Glutamatergic neuron (in vitro differentiated cells): Measurements from ENCODE around the gene GRIP2. TPM values are rescaled to one million over a fixed set of nuclear protein-coding genes. Genes with fewer than 3 reads are reported as not detected.

ENCODE experiments used
- DNase-seq: peaks from one replicate; pipeline ENCODE4 v3.0.0; 2022
- H3K27ac Mint-ChIP-seq: one replicate; pipeline ENCODE4 v1.8.0; 2020; ENCODE audit warnings: mild to moderate bottlenecking, mixed read lengths, inconsistent platforms; ENCODE audit not compliant: unreplicated experiment
- H3K27me3 Mint-ChIP-seq: one replicate; pipeline ENCODE4 v1.8.0; 2020; ENCODE audit warnings: mild to moderate bottlenecking, moderate library complexity, mixed read lengths, inconsistent platforms; ENCODE audit not compliant: unreplicated experiment
- H3K36me3 Mint-ChIP-seq: one replicate; pipeline ENCODE4 v1.8.0; 2020; ENCODE audit warnings: mild to moderate bottlenecking, mixed read lengths, inconsistent platforms; ENCODE audit not compliant: unreplicated experiment
- H3K4me1 Mint-ChIP-seq: one replicate; pipeline ENCODE4 v1.8.0; 2020; ENCODE audit warnings: mild to moderate bottlenecking, low read depth, mixed read lengths, inconsistent platforms; ENCODE audit not compliant: unreplicated experiment
- H3K4me3 Mint-ChIP-seq: one replicate; pipeline ENCODE4 v1.8.0; 2020; ENCODE audit warnings: mild to moderate bottlenecking, mixed read lengths, inconsistent platforms; ENCODE audit not compliant: unreplicated experiment
- H3K9me3 Mint-ChIP-seq: one replicate; pipeline ENCODE4 v1.8.0; 2020; ENCODE audit warnings: mild to moderate bottlenecking, moderate library complexity, mixed read lengths, inconsistent platforms; ENCODE audit not compliant: unreplicated experiment
- total RNA-seq: library from RNA; stranded (reverse); fragmentation: NEBNext Ultra II Directional; extraction: Animal tissue kit (Norgen Biotek cat#: 25700); gene quantifications from one replicate; pipeline ENCODE4 v1.2.1, GENCODE V29; 2021; ENCODE audit not compliant: unreplicated experiment
- TF ChIP-seq, protein P1 (sequence below): fragments of 200-600 bp; sonication (generic); IDR thresholded peaks from one replicate; pipeline ENCODE4 v1.5.0; 2021; ENCODE audit not compliant: partially characterized antibody, unreplicated experiment

The GRIP2 gene
- total RNA-seq, 1 donor from 2014 or later: 0.34 TPM

DNA sequence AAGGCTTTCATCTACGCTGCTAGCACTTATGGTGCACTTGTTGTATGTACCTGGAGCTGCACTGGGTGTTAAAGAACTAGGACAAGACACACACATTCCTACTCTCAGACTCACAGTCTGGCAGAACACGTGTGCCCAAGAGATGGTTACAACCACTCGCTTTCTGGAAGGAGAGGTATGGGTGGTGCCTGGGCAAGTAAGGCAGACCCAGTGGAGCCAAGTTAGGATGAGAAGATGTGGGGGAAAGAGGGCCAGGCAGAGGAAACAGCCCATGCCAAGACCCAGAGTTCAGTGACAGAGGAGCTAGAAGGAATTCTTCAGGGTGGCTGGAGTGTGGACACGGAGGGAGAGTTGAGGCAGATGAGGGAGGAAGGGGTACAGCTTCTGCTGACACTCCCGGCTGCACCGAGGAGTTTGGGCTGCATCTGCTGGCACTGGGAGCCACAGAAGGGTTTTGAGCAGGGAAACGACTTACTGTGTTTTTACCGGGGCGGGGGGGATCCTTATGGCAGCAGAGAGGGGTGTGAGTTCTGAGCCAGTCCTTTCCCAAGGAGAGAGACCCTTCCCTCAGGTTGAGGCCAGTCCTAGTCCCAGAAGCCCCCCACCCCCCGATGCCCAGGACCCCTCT, 59.0 kb downstream of the GRIP2 start:
- Mint-ChIP-seq H3K9me3 (peaks cover 1% of the 10 kb centered on the region), H3K27ac (no peak overlapping the region), H3K4me1 (no peaks in the 10 kb centered on the region), H3K36me3 (no peaks in the 10 kb centered on the region), H3K4me3 (no peak overlapping the region), H3K27me3 (peaks cover 4% of the 10 kb centered on the region)
- TF ChIP-seq, protein P1, sequence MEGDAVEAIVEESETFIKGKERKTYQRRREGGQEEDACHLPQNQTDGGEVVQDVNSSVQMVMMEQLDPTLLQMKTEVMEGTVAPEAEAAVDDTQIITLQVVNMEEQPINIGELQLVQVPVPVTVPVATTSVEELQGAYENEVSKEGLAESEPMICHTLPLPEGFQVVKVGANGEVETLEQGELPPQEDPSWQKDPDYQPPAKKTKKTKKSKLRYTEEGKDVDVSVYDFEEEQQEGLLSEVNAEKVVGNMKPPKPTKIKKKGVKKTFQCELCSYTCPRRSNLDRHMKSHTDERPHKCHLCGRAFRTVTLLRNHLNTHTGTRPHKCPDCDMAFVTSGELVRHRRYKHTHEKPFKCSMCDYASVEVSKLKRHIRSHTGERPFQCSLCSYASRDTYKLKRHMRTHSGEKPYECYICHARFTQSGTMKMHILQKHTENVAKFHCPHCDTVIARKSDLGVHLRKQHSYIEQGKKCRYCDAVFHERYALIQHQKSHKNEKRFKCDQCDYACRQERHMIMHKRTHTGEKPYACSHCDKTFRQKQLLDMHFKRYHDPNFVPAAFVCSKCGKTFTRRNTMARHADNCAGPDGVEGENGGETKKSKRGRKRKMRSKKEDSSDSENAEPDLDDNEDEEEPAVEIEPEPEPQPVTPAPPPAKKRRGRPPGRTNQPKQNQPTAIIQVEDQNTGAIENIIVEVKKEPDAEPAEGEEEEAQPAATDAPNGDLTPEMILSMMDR: no peak
- DNase-seq: no peak

DNA sequence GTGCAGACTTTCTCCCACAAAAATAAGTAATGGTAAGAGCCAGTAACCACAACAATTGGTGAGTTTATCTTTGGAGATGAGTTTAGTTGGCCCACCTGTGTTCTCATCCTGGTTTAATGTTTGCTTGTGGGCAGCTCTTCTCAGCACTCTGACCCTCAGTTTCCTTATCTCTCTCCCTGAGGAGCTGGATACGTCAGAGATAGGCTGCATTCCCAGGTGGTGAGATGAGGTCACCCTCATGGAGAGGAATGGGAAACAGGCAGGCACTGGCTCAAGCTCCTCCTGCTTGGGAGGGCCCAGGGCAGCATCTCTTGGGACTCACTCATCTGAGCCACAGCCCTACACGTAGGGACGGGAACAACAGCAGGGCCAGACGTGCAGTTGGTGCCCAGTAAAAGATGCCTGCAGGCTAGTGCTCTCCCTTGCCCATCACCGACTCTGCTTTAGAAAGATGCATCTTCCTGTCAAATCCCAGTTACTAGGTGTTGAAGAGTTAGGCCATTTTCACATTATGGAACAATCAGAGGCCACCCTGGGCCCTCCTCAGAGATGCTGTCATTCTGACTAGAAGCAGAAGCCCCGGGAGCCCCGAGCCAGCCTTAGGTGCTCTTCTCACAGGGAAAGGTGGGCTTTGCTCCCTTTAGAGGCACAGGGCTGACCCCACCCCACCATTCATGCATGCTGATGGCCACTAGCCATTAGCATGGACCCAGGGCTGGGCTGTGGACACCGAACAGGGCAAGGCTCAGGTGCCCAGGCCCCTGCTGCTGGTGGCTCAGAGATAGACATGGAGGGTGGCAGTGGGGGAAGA, 59.7 kb downstream of the GRIP2 start:
- TF ChIP-seq, protein P1: no peak
- no peaks in the 10 kb centered on the region for H3K4me1 Mint-ChIP-seq
- H3K36me3 Mint-ChIP-seq: no peaks in the 10 kb centered on the region
- no peak overlapping the region for H3K4me3 Mint-ChIP-seq
- no peak for DNase-seq
- no peak overlapping the region for H3K27ac Mint-ChIP-seq
- H3K9me3 Mint-ChIP-seq: peaks cover 1% of the 10 kb centered on the region
- H3K27me3 Mint-ChIP-seq: peaks cover 4% of the 10 kb centered on the region

DNA sequence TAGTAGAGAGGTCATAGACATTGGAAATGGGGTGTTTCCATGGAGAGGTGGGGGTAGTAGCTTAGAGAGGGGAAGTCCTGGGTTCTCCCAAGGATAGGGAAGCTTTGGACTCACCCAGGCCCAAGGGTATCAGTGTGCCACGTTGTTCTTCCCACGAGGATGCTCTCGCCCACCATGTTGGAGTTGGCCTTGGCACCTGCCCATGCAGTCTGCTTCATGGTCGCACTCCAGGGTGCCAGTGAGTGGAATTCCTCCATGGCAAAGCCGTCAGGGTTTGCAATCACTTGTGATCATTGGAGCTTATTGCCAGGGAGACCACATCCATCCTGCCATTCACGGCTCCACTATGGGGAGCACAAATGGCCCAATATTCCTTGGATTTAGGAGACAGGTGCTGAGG, 60.6 kb downstream of the GRIP2 start:
- no peak overlapping the region for H3K27ac Mint-ChIP-seq
- H3K36me3 Mint-ChIP-seq: no peaks in the 10 kb centered on the region
- no peak overlapping the region for H3K4me3 Mint-ChIP-seq
- H3K27me3 Mint-ChIP-seq: peaks cover 4% of the 10 kb centered on the region
- no peaks in the 10 kb centered on the region for H3K9me3 Mint-ChIP-seq
- TF ChIP-seq, protein P1: no peak
- no peak for DNase-seq
- no peaks in the 10 kb centered on the region for H3K4me1 Mint-ChIP-seq

DNA sequence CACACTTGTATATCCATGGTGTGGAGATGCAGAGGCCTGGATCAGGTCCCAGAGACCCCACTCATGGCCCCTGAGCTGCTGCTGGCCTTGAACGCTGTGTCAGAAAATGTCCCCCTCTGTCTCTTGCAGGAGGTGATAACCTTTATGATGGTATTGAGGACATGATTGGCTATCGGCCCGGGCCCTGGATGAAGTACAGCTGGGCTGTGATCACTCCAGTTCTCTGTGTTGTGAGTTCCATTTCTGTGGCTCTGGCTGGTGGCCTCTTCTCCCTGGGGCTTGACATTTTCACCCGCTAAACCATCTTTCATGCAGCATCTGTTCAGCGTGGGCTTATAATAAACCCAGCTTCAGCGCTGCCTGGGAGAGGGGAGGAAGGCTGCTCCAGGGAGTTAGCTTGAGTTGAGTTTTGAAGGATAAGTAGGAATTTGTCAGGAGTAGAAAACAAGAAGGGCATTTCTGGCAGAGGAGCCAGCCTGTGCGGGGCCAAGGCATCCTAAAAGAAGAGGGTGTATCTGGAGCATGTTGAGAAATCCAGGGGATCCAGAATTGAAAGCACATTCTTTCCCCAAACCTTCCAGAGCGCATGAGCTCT, 61.1 kb downstream of the GRIP2 start:
- Mint-ChIP-seq H3K4me1 (no peaks in the 10 kb centered on the region), H3K36me3 (no peaks in the 10 kb centered on the region), H3K4me3 (no peak overlapping the region), H3K27me3 (peaks cover 4% of the 10 kb centered on the region), H3K27ac (no peak overlapping the region), H3K9me3 (no peaks in the 10 kb centered on the region)
- no peak for DNase-seq
- TF ChIP-seq, protein P1: no peak
